ENCODE measurements around the gene YKT6. TPM values are rescaled to one million over a fixed set of nuclear protein-coding genes. Genes with fewer than 3 reads are reported as not detected.

YKT6 gene
- total and polyA plus RNA-seq, 2 of the 8 experiments (the other 6 are each of a cell fraction or from before 2014, with no cell fraction given): 75.3 to 103 TPM

- TF ChIP-seq HDAC6 (IDR thresholded peaks at IDR 0.05; ENCODE audit: low read depth, low read length): no peak
- TF ChIP-seq JUND (IDR thresholded peaks at IDR 0.05; ENCODE audit: low read length): no peak
- DNase-seq (ENCODE audit: low read depth in 1 of 2, low spot score in 2 of 2): no peak
- Histone ChIP-seq H4K5ac (ENCODE audit: insufficient read length, low read depth, low read length) (no peak overlapping the region), H3K4me1 (replicated peaks in 1 of 4; ENCODE audit: control insufficient read depth in 3 of 4, insufficient read depth in 4 of 4, low read length in 3 of 4) (peaks cover 0 to 11% (median 5%) of the 10 kb centered on the region in 4 experiments; a peak in 5 of 7 replicates), H3K27ac (ENCODE audit: low read depth, low read length) (no peak overlapping the region), H4K20me1 (replicated peaks in 1 of 2; ENCODE audit: control insufficient read depth in 1 of 2, insufficient read depth in 2 of 2, low read length in 2 of 2) (peaks cover 0 to 5% of the 10 kb centered on the region in 2 experiments), H3K4ac (replicated peaks; ENCODE audit: insufficient read length, low read depth, low read length) (no peak overlapping the region), H3K18ac (ENCODE audit: extremely low read depth, low read length) (no peak overlapping the region), H2AK5ac (ENCODE audit: low read depth, low read length) (no peak overlapping the region), H3K9ac (replicated peaks in 1 of 4; ENCODE audit: extremely low read depth in 1 of 4, low read depth in 3 of 4, low read length in 3 of 4) (no peak overlapping the region), H2BK20ac (ENCODE audit: low read length) (no peak overlapping the region), H2BK120ac (replicated peaks; ENCODE audit: low read depth, low read length) (no peak overlapping the region), H3K4me2 (ENCODE audit: insufficient read depth in 1 of 2, low read depth in 2 of 2, low read length in 2 of 2) (no peak overlapping the region), H2BK12ac (ENCODE audit: low read depth, low read length) (no peak overlapping the region), H3K4me3 (ENCODE audit: extremely low read depth in 1 of 4, insufficient read depth in 2 of 4, low read depth in 3 of 4, low read length in 4 of 4) (no peak overlapping the region), H2BK5ac (ENCODE audit: low read depth, low read length) (no peak overlapping the region), H4K91ac (replicated peaks; ENCODE audit: insufficient read length, low read length) (no peak overlapping the region), H2BK15ac (ENCODE audit: low read length) (no peak overlapping the region), H3K9me3 (ENCODE audit: insufficient read depth in 2 of 2, low read depth in 1 of 2, low read length in 1 of 2) (no peaks in the 10 kb centered on the region), H3K56ac (replicated peaks; ENCODE audit: insufficient read length, low read depth, low read length) (no peak overlapping the region), H3K27me3 (replicated peaks in 1 of 4; ENCODE audit: control insufficient read depth in 3 of 4, extremely low read depth in 1 of 4, insufficient read depth in 3 of 4, low read length in 3 of 4) (no peaks in the 10 kb centered on the region), H3K23ac (ENCODE audit: insufficient read length) (no peak overlapping the region), H3K14ac (ENCODE audit: insufficient read length) (no peak overlapping the region), H2AFZ (ENCODE audit: low read length) (no peak overlapping the region), H3K79me1 (ENCODE audit: low read depth, low read length) (no peaks in the 10 kb centered on the region), H3K79me2 (ENCODE audit: control insufficient read depth in 1 of 2, insufficient read depth in 2 of 2, low read length in 2 of 2) (no peaks in the 10 kb centered on the region), H4K8ac (ENCODE audit: extremely low read depth, insufficient read depth, low read length) (no peak overlapping the region), H3K36me3 (ENCODE audit: control insufficient read depth in 2 of 4, insufficient read depth in 4 of 4, low read length in 3 of 4) (peaks cover 19 to 47% (median 34%) of the 10 kb centered on the region in 4 experiments), H3K23me2 (ENCODE audit: low read depth, low read length) (no peaks in the 10 kb centered on the region)
- FAIRE-seq: no peak
- WGBS, 2 experiments (ENCODE audit: extremely low coverage in 1 of 2, insufficient coverage in 1 of 2, insufficient read length in 1 of 2, insufficient replicate concordance in 2 of 2, low coverage in 1 of 2, low lambda C conversion rate in 2 of 2, missing lambda C conversion rate in 1 of 2): 89% methylated on average over 6 of the region's 6 CpGs; no CpG with 5 or more reads in 1 of the 2 experiments
- CTCF ChIA-PET (ENCODE audit: partially characterized antibody): interaction anchor here (0.8 to 6.0 kb wide), 8 partner anchors 9 to 81 kb away, joined by 3 to 35 read pairs (median 4); no protein-coding TSS in a partner anchor
- POLR2A ChIA-PET (ENCODE audit: partially characterized antibody): interaction anchor here (0.7 kb wide), 2 partner anchors 10 to 72 kb away, joined by 3 read pairs; no protein-coding TSS in a partner anchor
Measured at GRCh38 chr7:44212018-44212417, 11.2 kb downstream of the YKT6 start.

Measured in H1 (cell line).